Left ventricle myocardium inferior (tissue), 1 donor: ENCODE data around the gene RAG1. TPM values are rescaled to one million over a fixed set of nuclear protein-coding genes. Genes with fewer than 3 reads are reported as not detected.

Experiments
- DNase-seq: peaks from one replicate; pipeline ENCODE4 v3.0.0-alpha.2; 2020
- H3K27ac ChIP-seq: fragments of 200-600 bp; replicated peaks from 2 replicates; pipeline ENCODE4 v1.8.0; 2021
- H3K27me3 ChIP-seq: fragments of 200-600 bp; 2 replicates; pipeline ENCODE4 v1.8.0; 2021; ENCODE audit warnings: low read depth
- H3K36me3 ChIP-seq: fragments of 200-600 bp; 2 replicates; pipeline ENCODE4 v1.8.0; 2021
- H3K4me1 ChIP-seq: fragments of 200-600 bp; 2 replicates; pipeline ENCODE4 v1.8.0; 2021
- H3K4me3 ChIP-seq: fragments of 200-600 bp; 2 replicates; pipeline ENCODE4 v1.8.0; 2021; ENCODE audit warnings: mild to moderate bottlenecking, moderate library complexity
- H3K9me3 ChIP-seq: fragments of 200-600 bp; replicated peaks from 2 replicates; pipeline ENCODE4 v1.8.0; 2021
- CTCF ChIP-seq: fragments of 200-600 bp; IDR thresholded peaks from 2 replicates; pipeline ENCODE4 v1.8.0; 2021; ENCODE audit warnings: antibody characterized with exemption, mild to moderate bottlenecking, borderline replicate concordance
- intact Hi-C: fragments of 100-400 bp; cut with micrococcal nuclease; formaldehyde crosslinking; loops from one replicate; pipeline ENCODE4 v1.11.0; 2022
- total RNA-seq: library from RNA; stranded (reverse); fragmentation: NEBNext Ultra II Directional; extraction: Animal tissue kit (Norgen Biotek cat#: 25700); gene quantifications from one replicate; pipeline ENCODE4 v1.2.1, GENCODE V29; 2021
- donor health status: DM: no; HTN: yes; CAD: no; lungs with severe emphysema.

Gene RAG1
- total RNA-seq, 1 donor from 2014 or later = 1.6 TPM

- Histone ChIP-seq H3K27me3 (no peaks in the 10 kb centered on the region), H3K36me3 (no peaks in the 10 kb centered on the region), H3K27ac (no peak overlapping the region), H3K4me3 (no peak overlapping the region), H3K4me1 (peaks cover 12% of the 10 kb centered on the region), H3K9me3 (no peaks in the 10 kb centered on the region)
- intact Hi-C loops = no loop called here
- DNase-seq = no peak
- no peak for TF ChIP-seq CTCF
These were observed 32.4 kb downstream of the RAG1 start for GRCh38 chr11:36600180-36600579.

GRCh38 chr11:36601155-36601554 is 33.3 kb downstream of the RAG1 start:
- no peak for DNase-seq
- no peak for TF ChIP-seq CTCF
- Histone ChIP-seq H3K36me3 (no peaks in the 10 kb centered on the region), H3K9me3 (no peaks in the 10 kb centered on the region), H3K4me3 (no peak overlapping the region), H3K27ac (no peak overlapping the region), H3K27me3 (no peaks in the 10 kb centered on the region), H3K4me1 (peaks cover 3% of the 10 kb centered on the region)
- intact Hi-C loops = no loop called here

GRCh38 chr11:36602135-36602534 is 34.3 kb downstream of the RAG1 start:
- Histone ChIP-seq H3K4me3 (no peak overlapping the region), H3K9me3 (no peaks in the 10 kb centered on the region), H3K27ac (no peak overlapping the region), H3K4me1 (no peaks in the 10 kb centered on the region), H3K27me3 (no peaks in the 10 kb centered on the region), H3K36me3 (no peaks in the 10 kb centered on the region)
- TF ChIP-seq CTCF = no peak
- intact Hi-C loops = no loop called here
- DNase-seq = no peak

GRCh38 chr11:36605221-36606216 is 37.7 kb downstream of the RAG1 start:
- Histone ChIP-seq H3K4me1 (peaks cover 11% of the 10 kb centered on the region), H3K36me3 (peaks cover 5% of the 10 kb centered on the region), H3K27me3 (no peaks in the 10 kb centered on the region), H3K27ac (no peak overlapping the region), H3K4me3 (no peak overlapping the region), H3K9me3 (no peaks in the 10 kb centered on the region)
- intact Hi-C loops = no loop called here
- DNase-seq = no peak
- TF ChIP-seq CTCF = no peak

- H3K4me3 ChIP-seq = no peak overlapping the region
- H3K27ac ChIP-seq = no peak overlapping the region
- TF ChIP-seq CTCF = no peak
- H3K4me1 ChIP-seq = peaks cover 11% of the 10 kb centered on the region
- no peak for DNase-seq
- no peaks in the 10 kb centered on the region for H3K27me3 ChIP-seq
- intact Hi-C loops = no loop called here
- no peaks in the 10 kb centered on the region for H3K9me3 ChIP-seq
- H3K36me3 ChIP-seq = peaks cover 19% of the 10 kb centered on the region
These were observed 40.8 kb downstream of the RAG1 start for GRCh38 chr11:36608491-36609199.
